Lung (tissue), 12 donors: Measurements from ENCODE around the gene PON3. TPM values are rescaled to one million over a fixed set of nuclear protein-coding genes. Genes with fewer than 3 reads are reported as not detected.

Source experiments
- ATAC-seq: fragments of 200-7000 bp; cut with Tn5 transposase; one replicate; pipeline ENCODE4 v1.9.1; 2020; ENCODE audit warnings: moderate number of reproducible peaks; ENCODE audit not compliant: insufficient read depth, low FRiP score
- DNase-seq, 3 donors: peaks; one replicate each; pipeline ENCODE4 v3.0.0-alpha.2; 2013 to 2017
- H3K27ac ChIP-seq, 2 donors: one replicate each; pipeline ENCODE4 v1.5.1; 2013; ENCODE audit warnings: mild to moderate bottlenecking in 2 of 2, moderate library complexity in 2 of 2, control low read depth in 1 of 2, inconsistent platforms in 1 of 2, low read depth in 1 of 2, low read length in 1 of 2
- H3K27me3 ChIP-seq, 3 donors: one replicate each; pipeline ENCODE4 v1.5.1; 2013; ENCODE audit warnings: low read length in 2 of 3; ENCODE audit not compliant: control insufficient read depth in 3 of 3, insufficient read depth in 3 of 3
- H3K36me3 ChIP-seq, 4 donors: one replicate each; pipeline ENCODE4 v1.5.1; 2013; ENCODE audit warnings: low read length in 4 of 4, mild to moderate bottlenecking in 1 of 4, moderate library complexity in 1 of 4; ENCODE audit not compliant: control insufficient read depth in 4 of 4, insufficient read depth in 4 of 4
- H3K4me1 ChIP-seq, 5 donors: one replicate each; pipeline ENCODE4 v1.5.1; 2013; ENCODE audit warnings: low read length in 5 of 5, mild to moderate bottlenecking in 2 of 5, moderate library complexity in 1 of 5; ENCODE audit not compliant: control insufficient read depth in 5 of 5, insufficient read depth in 5 of 5
- H3K4me3 ChIP-seq: one replicate; pipeline ENCODE4 v1.5.1; 2013; ENCODE audit warnings: mild to moderate bottlenecking, control low read depth, moderate library complexity
- H3K9ac ChIP-seq, 2 donors: one replicate each; pipeline ENCODE4 v1.5.1; 2013; ENCODE audit warnings: low read length in 2 of 2, control low read depth in 1 of 2; ENCODE audit not compliant: insufficient read depth in 1 of 2
- H3K9me3 ChIP-seq, 4 donors: one replicate each; pipeline ENCODE4 v1.5.1; 2013; ENCODE audit warnings: low read length in 3 of 4, mild to moderate bottlenecking in 1 of 4, moderate library complexity in 1 of 4; ENCODE audit not compliant: control insufficient read depth in 4 of 4, insufficient read depth in 3 of 4
- WGBS, 2 donors: extraction: QIAGEN DNeasy Blood & Tissue Kit; methylation state at CpG; one replicate each; pipeline ENCODE4 v1.1.7; 2013; 5-methylcytosine and 5-hydroxymethylcytosine counted together
- polyA plus RNA-seq, 2 donors: library from polyadenylated mRNA; stranded (reverse); fragments of 200-250 nt; gene quantifications; one replicate each; pipeline ENCODE4 v1.2.1, GENCODE V29; 2013
- total RNA-seq, 2 donors: library from RNA; depleted of rRNA in 1 of 2; stranded (reverse); fragments of >200 nt in 1 of 2; gene quantifications; one replicate each; pipeline ENCODE4 v1.2.1, GENCODE V29; 2014 to 2021
- TF ChIP-seq, protein P1 (sequence below): IDR thresholded peaks from 2 replicates; pipeline ENCODE4 v1.5.1; 2012; ENCODE audit warnings: mild to moderate bottlenecking; ENCODE audit errors: control extremely low read depth, extremely low read depth
- donor health status: control.
- donor health status: control.
- donor health status: Bipolar disorder and iron deficiency.
- donor health status: healthy.
- donor health status: DM: yes; HTN: yes; CAD: no.

PON3 gene
- total and polyA plus RNA-seq, 4 donors, result 13.2 to 28.0 (median 22.5) TPM

GRCh38 chr7:95340491-95340890 lies 55.7 kb downstream of the PON3 start:
- no peak for ATAC-seq
- H3K36me3 ChIP-seq, result no peaks in the 10 kb centered on the region
- no peaks in the 10 kb centered on the region for H3K9me3 ChIP-seq
- H3K27ac ChIP-seq, result no peak overlapping the region
- WGBS, 2 donors, result 94 to 100% methylated on average over 2 of the region's 2 CpGs
- TF ChIP-seq, protein P1, sequence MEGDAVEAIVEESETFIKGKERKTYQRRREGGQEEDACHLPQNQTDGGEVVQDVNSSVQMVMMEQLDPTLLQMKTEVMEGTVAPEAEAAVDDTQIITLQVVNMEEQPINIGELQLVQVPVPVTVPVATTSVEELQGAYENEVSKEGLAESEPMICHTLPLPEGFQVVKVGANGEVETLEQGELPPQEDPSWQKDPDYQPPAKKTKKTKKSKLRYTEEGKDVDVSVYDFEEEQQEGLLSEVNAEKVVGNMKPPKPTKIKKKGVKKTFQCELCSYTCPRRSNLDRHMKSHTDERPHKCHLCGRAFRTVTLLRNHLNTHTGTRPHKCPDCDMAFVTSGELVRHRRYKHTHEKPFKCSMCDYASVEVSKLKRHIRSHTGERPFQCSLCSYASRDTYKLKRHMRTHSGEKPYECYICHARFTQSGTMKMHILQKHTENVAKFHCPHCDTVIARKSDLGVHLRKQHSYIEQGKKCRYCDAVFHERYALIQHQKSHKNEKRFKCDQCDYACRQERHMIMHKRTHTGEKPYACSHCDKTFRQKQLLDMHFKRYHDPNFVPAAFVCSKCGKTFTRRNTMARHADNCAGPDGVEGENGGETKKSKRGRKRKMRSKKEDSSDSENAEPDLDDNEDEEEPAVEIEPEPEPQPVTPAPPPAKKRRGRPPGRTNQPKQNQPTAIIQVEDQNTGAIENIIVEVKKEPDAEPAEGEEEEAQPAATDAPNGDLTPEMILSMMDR, result no peak
- H3K27me3 ChIP-seq, result no peaks in the 10 kb centered on the region
- H3K4me3 ChIP-seq, result no peak overlapping the region
- H3K4me1 ChIP-seq, result peaks cover 0 to 4% (median 0%) of the 10 kb centered on the region in 5 donors
- no peak overlapping the region for H3K9ac ChIP-seq
- no peak for DNase-seq

DNA sequence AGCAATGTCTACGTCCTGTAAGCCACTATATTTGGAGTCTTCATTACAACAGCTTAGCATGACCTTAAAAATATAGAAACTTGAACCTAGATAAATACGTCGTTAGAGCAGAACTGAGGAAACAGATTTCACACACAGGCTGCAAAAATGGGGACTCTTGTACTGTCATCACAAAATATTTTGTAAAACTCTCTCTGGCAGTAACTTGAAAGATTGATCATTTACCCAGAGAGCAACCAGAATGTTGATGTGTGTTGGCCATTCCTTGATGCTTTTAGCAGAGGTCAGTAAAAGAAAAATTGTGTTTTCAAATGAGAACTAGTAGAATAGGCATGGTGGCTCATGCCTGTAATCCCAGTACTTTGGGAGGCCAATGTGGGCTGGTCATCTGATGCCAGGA lies 57.3 kb downstream of the PON3 start:
- Histone ChIP-seq H3K4me3 (no peak overlapping the region), H3K36me3 (no peaks in the 10 kb centered on the region), H3K9ac (no peak overlapping the region), H3K4me1 (peaks cover 0 to 4% (median 0%) of the 10 kb centered on the region in 5 donors), H3K9me3 (no peaks in the 10 kb centered on the region), H3K27me3 (no peaks in the 10 kb centered on the region), H3K27ac (no peak overlapping the region)
- no peak for DNase-seq
- TF ChIP-seq, protein P1, result no peak
- WGBS, 2 donors, result 89% methylated on average over 3 of the region's 3 CpGs
- ATAC-seq, result no peak

DNA sequence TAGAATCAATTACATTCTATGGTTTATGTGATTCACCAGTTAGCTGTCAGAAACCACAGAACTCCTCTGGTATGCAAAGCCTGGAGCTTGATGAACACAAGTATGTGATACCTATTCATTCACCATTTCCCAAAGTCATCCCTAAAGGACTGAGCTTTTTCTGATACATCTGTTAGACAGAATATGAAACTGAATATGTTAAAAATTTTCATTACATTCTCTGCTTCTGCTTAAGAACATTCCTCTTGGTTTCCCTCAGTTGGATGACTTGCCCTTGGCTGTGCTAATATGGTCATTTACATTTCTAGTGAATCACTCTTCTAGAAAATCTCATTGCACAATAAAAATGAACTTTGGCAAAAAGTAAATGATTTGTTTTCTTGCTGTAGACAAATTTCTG lies 61.1 kb downstream of the PON3 start:
- TF ChIP-seq, protein P1, result no peak
- DNase-seq (no peak), ATAC-seq (no peak)
- no peak overlapping the region for H3K4me3 ChIP-seq
- no peaks in the 10 kb centered on the region for H3K27me3 ChIP-seq
- H3K27ac ChIP-seq, result no peak overlapping the region
- no peaks in the 10 kb centered on the region for H3K4me1 ChIP-seq
- no peaks in the 10 kb centered on the region for H3K9me3 ChIP-seq
- H3K9ac ChIP-seq, result no peak overlapping the region
- no peaks in the 10 kb centered on the region for H3K36me3 ChIP-seq

DNA sequence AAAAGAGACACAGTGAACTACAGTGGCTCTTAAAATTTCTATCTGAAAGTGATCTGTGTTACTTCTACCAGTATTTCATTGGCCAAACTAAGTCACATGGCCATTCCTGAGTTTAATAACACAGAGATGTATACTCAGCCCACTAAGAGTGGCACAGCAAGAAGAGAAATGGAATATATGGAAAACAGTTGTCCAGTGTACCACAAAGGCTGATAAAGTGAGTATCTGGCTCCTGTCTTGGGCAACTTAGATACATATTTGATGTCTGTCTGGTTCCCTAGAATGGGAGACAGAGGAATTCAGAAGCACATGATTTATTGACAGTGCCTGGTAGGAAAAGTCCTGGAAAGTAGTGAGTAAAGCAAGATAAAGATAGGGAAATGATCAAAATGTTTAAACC lies 61.7 kb downstream of the PON3 start:
- H3K9me3 ChIP-seq, result no peaks in the 10 kb centered on the region
- ATAC-seq (no peak), DNase-seq (no peak)
- H3K27me3 ChIP-seq, result no peaks in the 10 kb centered on the region
- TF ChIP-seq, protein P1, result no peak
- no peak overlapping the region for H3K4me3 ChIP-seq
- no peak overlapping the region for H3K27ac ChIP-seq
- H3K9ac ChIP-seq, result no peak overlapping the region
- no peaks in the 10 kb centered on the region for H3K4me1 ChIP-seq
- H3K36me3 ChIP-seq, result no peaks in the 10 kb centered on the region
